ENCODE measurements around the gene SCARF2.

- TF ChIP-seq CTCF (IDR thresholded peaks at IDR 0.05; ENCODE audit: low read depth, low read length, poor library complexity, severe bottlenecking) (no peak), EZH2phosphoT487 (IDR thresholded peaks at IDR 0.05; ENCODE audit: borderline replicate concordance, low read length) (no peak)
Observed at GRCh38 chr22:20429254-20430100, 8.1 kb downstream of the SCARF2 start.
